GM12878 (cell line): ENCODE results near the gene YAP1. TPM values are rescaled to one million over a fixed set of nuclear protein-coding genes. Genes with fewer than 3 reads are reported as not detected.

Experiments used
- ATAC-seq: fragments of 200-7000 bp; cut with Tn5 transposase; 3 replicates; pipeline ENCODE4 v1.9.1; 2020; ENCODE audit warnings: mild to moderate bottlenecking, moderate library complexity
- BruUV-seq: library from RNA; stranded (reverse); fragments of 400-500 nt; replicated peaks from 2 replicates; lab custom pipeline; 2021; lab: Mats Ljungman, UMichigan
- CTCF ChIA-PET: fragments of 300-600 bp; sonication (Branson Sonifier 250); formaldehyde crosslinking; extraction: SDS; loops from one replicate; lab custom pipeline; 2021; ENCODE audit warnings: inconsistent platforms; lab: Yijun Ruan, JAX
- POLR2A ChIA-PET: fragments of 350-600 bp; formaldehyde crosslinking; extraction: SDS; loops from one replicate; lab custom pipeline; 2021; ENCODE audit warnings: inconsistent platforms; lab: Charles Lee
- RAD21 ChIA-PET: fragments of 300-600 bp; sonication (Branson Sonifier 250); formaldehyde crosslinking; loops from one replicate; lab custom pipeline; 2023; ENCODE audit warnings: antibody characterized with exemption; ENCODE audit not compliant: unreplicated experiment; lab: Charles Lee
- SMC1A ChIA-PET: fragments of 300-600 bp; sonication (Branson Sonifier 250); formaldehyde crosslinking; loops from one replicate; lab custom pipeline; 2023; ENCODE audit not compliant: unreplicated experiment, uncharacterized antibody; lab: Charles Lee
- DNase-seq: peaks from one replicate; pipeline ENCODE4 v3.0.0-alpha.2; 2011; ENCODE audit warnings: low read depth, low spot score
- FAIRE-seq: peaks from 3 replicates; lab custom pipeline; 2011; peaks lifted over from hg19 to GRCh38; lab: Jason Lieb, UNC
- H2AFZ ChIP-seq: 2 replicates; pipeline ENCODE4 v1.6.0; 2011; ENCODE audit warnings: low read depth, low read length, control low read depth; ENCODE audit not compliant: control insufficient read depth
- H3K27ac ChIP-seq: 2 replicates; pipeline ENCODE4 v1.5.1; 2011; ENCODE audit warnings: control low read depth; ENCODE audit not compliant: control insufficient read depth, insufficient read depth
- H3K27me3 ChIP-seq, 2 experiments: replicated peaks in 1 of 2; 2 replicates each; pipeline versions ENCODE4 v1.6.0 to v1.6.1; 2011; ENCODE audit warnings: low read length in 1 of 2; ENCODE audit not compliant: control insufficient read depth in 2 of 2, insufficient read depth in 2 of 2
- H3K36me3 ChIP-seq, 2 experiments: 2 replicates each; pipeline ENCODE4 v1.5.1; 2011; ENCODE audit warnings: low read length in 1 of 2; ENCODE audit not compliant: control insufficient read depth in 2 of 2, insufficient read depth in 2 of 2
- H3K4me1 ChIP-seq: 2 replicates; pipeline ENCODE4 v1.6.1; 2011; ENCODE audit warnings: mild to moderate bottlenecking, low read length, moderate library complexity, mixed read lengths; ENCODE audit not compliant: control insufficient read depth, insufficient read depth
- H3K4me2 ChIP-seq: 2 replicates; pipeline ENCODE4 v1.6.0; 2011; ENCODE audit warnings: control low read depth; ENCODE audit not compliant: control insufficient read depth, insufficient read depth
- H3K4me3 ChIP-seq: fragments of 200-600 bp; sonication (generic); 2 replicates; pipeline ENCODE4 v1.5.1; 2016
- H3K79me2 ChIP-seq: 2 replicates; pipeline ENCODE4 v1.6.0; 2011; ENCODE audit warnings: low read length; ENCODE audit not compliant: control insufficient read depth, insufficient read depth
- H3K9ac ChIP-seq: 2 replicates; pipeline ENCODE4 v1.8.0; 2011; ENCODE audit warnings: low read length, control low read depth, mixed read lengths; ENCODE audit not compliant: control insufficient read depth, insufficient read depth
- H3K9me3 ChIP-seq: replicated peaks from 3 replicates; pipeline ENCODE4 v1.5.1; 2011; ENCODE audit warnings: mild to moderate bottlenecking, low read length; ENCODE audit not compliant: control insufficient read depth, insufficient read depth
- H4K20me1 ChIP-seq: 2 replicates; pipeline ENCODE4 v1.6.0; 2011; ENCODE audit not compliant: control insufficient read depth, insufficient read depth
- ASH2L ChIP-seq: fragments of 300-600, 200-600 bp; sonication (generic); IDR thresholded peaks from 2 replicates; pipeline ENCODE4 v1.6.1; 2017; ENCODE audit warnings: low read depth, mild to moderate bottlenecking, borderline replicate concordance
- CREB1 ChIP-seq: IDR thresholded peaks from 2 replicates; pipeline ENCODE4 v1.6.1; 2012; ENCODE audit warnings: low read depth, mild to moderate bottlenecking, inconsistent platforms
- CREM ChIP-seq: IDR thresholded peaks from 2 replicates; pipeline ENCODE4 v1.6.1; 2014; ENCODE audit warnings: antibody characterized with exemption, low read depth
- DPF2 ChIP-seq: fragments of 450-650 bp; IDR thresholded peaks from 2 replicates; pipeline ENCODE4 v1.6.1; 2017; ENCODE audit warnings: mild to moderate bottlenecking
- NFYA ChIP-seq: IDR thresholded peaks from 2 replicates; pipeline ENCODE4 v1.6.1; 2011; ENCODE audit warnings: low read depth, mild to moderate bottlenecking, low read length, improper control_type of control experiment, borderline replicate concordance
- NRF1 ChIP-seq: conservative IDR thresholded peaks from 2 replicates; pipeline ENCODE4 v1.6.1; 2011; ENCODE audit warnings: mild to moderate bottlenecking, low read depth, low read length, improper control_type of control experiment
- PAX5 ChIP-seq: IDR thresholded peaks from 2 replicates; pipeline ENCODE4 v1.6.1; 2011; ENCODE audit warnings: low read depth, low read length, borderline replicate concordance
- POLR2A ChIP-seq: IDR thresholded peaks from 2 replicates; pipeline ENCODE4 v1.6.1; 2011; ENCODE audit warnings: low read depth, mild to moderate bottlenecking, low read length
- REST ChIP-seq: IDR thresholded peaks from 2 replicates; pipeline ENCODE4 v1.6.1; 2012; ENCODE audit warnings: mild to moderate bottlenecking, low read depth, low read length
- RUNX3 ChIP-seq: IDR thresholded peaks from 2 replicates; pipeline ENCODE4 v1.6.1; 2012; ENCODE audit warnings: low read length, inconsistent platforms
- SMARCA5 ChIP-seq: fragments of 450-650 bp; IDR thresholded peaks from 2 replicates; pipeline ENCODE4 v1.6.1; 2017; ENCODE audit warnings: mild to moderate bottlenecking
- SP1 ChIP-seq: IDR thresholded peaks from one replicate; pipeline ENCODE4 v1.6.1; 2011; ENCODE audit warnings: low read depth, low read length
- ZNF24 ChIP-seq: fragments of 450-650 bp; IDR thresholded peaks from 2 replicates; pipeline ENCODE4 v1.6.1; 2017; ENCODE audit warnings: antibody characterized with exemption, mild to moderate bottlenecking
- WGBS: methylation state at CpG from one replicate; pipeline ENCODE4 v1.1.6; 2016; ENCODE audit warnings: low lambda C conversion rate; ENCODE audit not compliant: insufficient replicate concordance, insufficient coverage; ENCODE audit errors: missing lambda C conversion rate; 5-methylcytosine and 5-hydroxymethylcytosine counted together
- in situ Hi-C: fragments of 300-500 bp; cut with MboI; formaldehyde crosslinking; loops from 9 replicates; pipeline ENCODE4 v1.14.3; 2018; ENCODE audit warnings: mixed read lengths
- intact Hi-C: fragments of 100-400 bp; cut with micrococcal nuclease; formaldehyde crosslinking; loops from one replicate; pipeline ENCODE4 v1.14.2; 2022; ENCODE audit not compliant: unreplicated experiment
- polyA plus RNA-seq, 11 experiments: library from polyadenylated mRNA; depleted of rRNA in 4 of 11; unstranded in 6 of 11; stranded (reverse) in 5 of 11; fragments of >200 nt; fragmentation: Nextera tagmentation in 4 of 11; fragmentation: Illumina TruSeq in 1 of 11; extraction: Ambion mirVana in 4 of 11; extraction: Trizol in 1 of 11; gene quantifications; 1 replicate in 1 of 11; 2 replicates in 10 of 11; pipeline versions ENCODE4 v1.2.1 to v1.2.3, GENCODE V29; 2011 to 2016; ENCODE audit warnings: inconsistent platforms in 2 of 11, missing spikeins in 2 of 11, low read depth in 1 of 11
- total RNA-seq, 4 experiments: library from RNA; depleted of rRNA in 3 of 4; stranded (reverse); fragments of >200 nt in 3 of 4; fragmentation: Illumina TruSeq in 1 of 4; extraction: Trizol in 1 of 4; gene quantifications; 2 replicates each; pipeline versions ENCODE4 v1.2.1 to v1.2.3, GENCODE V29; 2013 to 2021
- TF ChIP-seq, protein P1 (sequence below): IDR thresholded peaks from 2 replicates; pipeline ENCODE4 v1.6.1; 2011; ENCODE audit warnings: low read depth, mild to moderate bottlenecking, low read length, moderate library complexity, borderline replicate concordance; ENCODE audit errors: extremely low read depth
- TF ChIP-seq, protein P2 (sequence below): IDR thresholded peaks from 2 replicates; pipeline ENCODE4 v1.6.1; 2012; ENCODE audit warnings: low read depth, low read length, improper control_type of control experiment

The YAP1 gene
- total and polyA plus RNA-seq, 10 of the 15 experiments (the other 5 are each of a cell fraction or from before 2014, with no cell fraction given): 0.03 to 0.33 (median 0.10) TPM; not detected in 6

GRCh38 chr11:102120437-102120973, 10.3 kb downstream of the YAP1 start:
- Histone ChIP-seq H3K4me1 (no peaks in the 10 kb centered on the region), H3K27me3 (peaks cover 0 to 1% of the 10 kb centered on the region in 2 experiments; a peak in 1 of 4 replicates), H3K4me3 (no peak overlapping the region), H3K9me3 (no peaks in the 10 kb centered on the region), H3K36me3 (no peaks in the 10 kb centered on the region), H3K27ac (no peak overlapping the region), H2AFZ (no peak overlapping the region), H3K9ac (no peak overlapping the region), H3K79me2 (no peaks in the 10 kb centered on the region), H4K20me1 (no peaks in the 10 kb centered on the region), H3K4me2 (no peak overlapping the region)
- intact Hi-C loops: no loop called here
- no peak for ATAC-seq
- TF ChIP-seq, protein P1, sequence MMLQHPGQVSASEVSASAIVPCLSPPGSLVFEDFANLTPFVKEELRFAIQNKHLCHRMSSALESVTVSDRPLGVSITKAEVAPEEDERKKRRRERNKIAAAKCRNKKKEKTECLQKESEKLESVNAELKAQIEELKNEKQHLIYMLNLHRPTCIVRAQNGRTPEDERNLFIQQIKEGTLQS: no peak
- no peak for TF ChIP-seq NRF1
- in situ Hi-C loops: no loop called here
- no peak for DNase-seq
- ChIA-PET POLR2A (no interaction called here), SMC1A (no interaction called here), RAD21 (no interaction called here), CTCF (no interaction called here)
- no TSS peak for BruUV-seq
- FAIRE-seq: no peak
- 2% methylated on average over 3 of the region's 3 CpGs for WGBS

- WGBS: 8% methylated on average over 2 of the region's 2 CpGs
- no peak overlapping the region for H3K9ac ChIP-seq
- POLR2A ChIA-PET: no interaction called here
- H2AFZ ChIP-seq: no peak overlapping the region
- H3K9me3 ChIP-seq: no peaks in the 10 kb centered on the region; the same call in 2 of the 3 replicates
- intact Hi-C loops (no loop called here), in situ Hi-C loops (no loop called here)
- no peak overlapping the region for H3K4me2 ChIP-seq
- BruUV-seq: no TSS peak
- H3K36me3 ChIP-seq: no peaks in the 10 kb centered on the region
- FAIRE-seq: no peak
- no peak for DNase-seq
- ATAC-seq: no peak
- H3K79me2 ChIP-seq: no peaks in the 10 kb centered on the region
- no peaks in the 10 kb centered on the region for H3K27me3 ChIP-seq
- no peaks in the 10 kb centered on the region for H4K20me1 ChIP-seq
- H3K27ac ChIP-seq: no peak overlapping the region
- no peak overlapping the region for H3K4me3 ChIP-seq
- H3K4me1 ChIP-seq: no peaks in the 10 kb centered on the region
- SMC1A ChIA-PET: no interaction called here
- CTCF ChIA-PET: no interaction called here
- RAD21 ChIA-PET: no interaction called here
- TF ChIP-seq ASH2L (no peak), SMARCA5 (no peak), CREB1 (no peak), DPF2 (no peak), PAX5 (no peak), RUNX3 (no peak), POLR2A (no peak), NFYA (no peak), SP1 (no peak), REST (no peak), CREM (no peak), ZNF24 (no peak)
- TF ChIP-seq, protein P2, sequence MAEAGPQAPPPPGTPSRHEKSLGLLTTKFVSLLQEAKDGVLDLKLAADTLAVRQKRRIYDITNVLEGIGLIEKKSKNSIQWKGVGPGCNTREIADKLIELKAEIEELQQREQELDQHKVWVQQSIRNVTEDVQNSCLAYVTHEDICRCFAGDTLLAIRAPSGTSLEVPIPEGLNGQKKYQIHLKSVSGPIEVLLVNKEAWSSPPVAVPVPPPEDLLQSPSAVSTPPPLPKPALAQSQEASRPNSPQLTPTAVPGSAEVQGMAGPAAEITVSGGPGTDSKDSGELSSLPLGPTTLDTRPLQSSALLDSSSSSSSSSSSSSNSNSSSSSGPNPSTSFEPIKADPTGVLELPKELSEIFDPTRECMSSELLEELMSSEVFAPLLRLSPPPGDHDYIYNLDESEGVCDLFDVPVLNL: no peak
These were observed 11.1 kb downstream of the YAP1 start for GRCh38 chr11:102121329-102121728.
